ENCODE results near the gene GIMAP1. TPM values are rescaled to one million over a fixed set of nuclear protein-coding genes. Genes with fewer than 3 reads are reported as not detected.
"Not testable (repeated sequence)": the region's sequence is repeated elsewhere in the genome, so short reads cannot be mapped to it uniquely, and the experiment has no call there.

Gene GIMAP1
- total RNA-seq, 1 experiment from 2014 or later = 0.10 TPM

- ChIA-PET CTCF (no interaction called here), RAD21 (ENCODE audit: low non-redundant PET in 1 of 2, low total read pairs in 2 of 2, uncharacterized antibody in 2 of 2, unreplicated experiment in 2 of 2) (no interaction called here), POLR2A (no interaction called here)
- Histone ChIP-seq H3K79me2 (ENCODE audit: insufficient read depth, low read length) (no peaks in the 10 kb centered on the region), H3K4me3 (replicated peaks in 1 of 2; ENCODE audit: low read depth in 1 of 2, low read length in 2 of 2) (no peak overlapping the region), H3K9me2 (ENCODE audit: insufficient read depth) (no peaks in the 10 kb centered on the region), H3K36me3 (ENCODE audit: control insufficient read depth in 1 of 2, insufficient read depth in 2 of 2, low read length in 2 of 2) (no peaks in the 10 kb centered on the region), H3K27me3 (ENCODE audit: insufficient read depth, low read length) (0 out of 2 replicates have a peak, but pooled peaks cover 3% of the 10 kb centered on the region), H3K9ac (ENCODE audit: low read length) (no peak overlapping the region), H3K4me2 (ENCODE audit: low read length) (no peak overlapping the region), H2AFZ (ENCODE audit: low read depth, low read length, poor library complexity, severe bottlenecking) (no peak overlapping the region), H4K20me1 (ENCODE audit: insufficient read depth) (no peaks in the 10 kb centered on the region), H3K4me1 (ENCODE audit: control insufficient read depth in 1 of 2, insufficient read depth in 2 of 2, low read length in 2 of 2) (no peaks in the 10 kb centered on the region), H3K9me3 (ENCODE audit: control insufficient read depth in 1 of 2, insufficient read depth in 1 of 2, low read depth in 1 of 2, low read length in 2 of 2) (no peaks in the 10 kb centered on the region), H3K27ac (ENCODE audit: low read depth, low read length) (no peak overlapping the region)
- intact Hi-C loops (cut with micrococcal nuclease) = no loop called here
- DNase-seq (ENCODE audit: low read depth, low spot score) (no peak), ATAC-seq (no peak)
- BruUV-seq (replicated peaks) = no TSS peak
- no peak for TF ChIP-seq ZBTB33 (IDR thresholded peaks at IDR 0.05; ENCODE audit: extremely low read depth, insufficient replicate concordance, low read length)
- TF ChIP-seq MAX (IDR thresholded peaks at IDR 0.05) = no peak
Measured at GRCh38 chr7:150668977-150669376, 47.4 kb upstream of the GIMAP1 start.

- POLR2A ChIA-PET; DNase-seq (ENCODE audit: low read depth, low spot score); H2AFZ ChIP-seq (ENCODE audit: low read depth, low read length, poor library complexity, severe bottlenecking); H3K4me1 ChIP-seq (ENCODE audit: control insufficient read depth in 1 of 2, insufficient read depth in 2 of 2, low read length in 2 of 2); H3K9me2 ChIP-seq (ENCODE audit: insufficient read depth); H3K27ac ChIP-seq (ENCODE audit: low read depth, low read length); H4K20me1 ChIP-seq (ENCODE audit: insufficient read depth); H3K36me3 ChIP-seq (ENCODE audit: control insufficient read depth in 1 of 2, insufficient read depth in 2 of 2, low read length in 2 of 2); H3K9me3 ChIP-seq (ENCODE audit: control insufficient read depth in 1 of 2, insufficient read depth in 1 of 2, low read depth in 1 of 2, low read length in 2 of 2); CTCF ChIA-PET; H3K4me3 ChIP-seq (replicated peaks in 1 of 2; ENCODE audit: low read depth in 1 of 2, low read length in 2 of 2); H3K79me2 ChIP-seq (ENCODE audit: insufficient read depth, low read length); H3K9ac ChIP-seq (ENCODE audit: low read length); H3K27me3 ChIP-seq (ENCODE audit: insufficient read depth, low read length); BruUV-seq (replicated peaks); intact Hi-C loops (cut with micrococcal nuclease); RAD21 ChIA-PET (ENCODE audit: low non-redundant PET in 1 of 2, low total read pairs in 2 of 2, uncharacterized antibody in 2 of 2, unreplicated experiment in 2 of 2); ATAC-seq; H3K4me2 ChIP-seq (ENCODE audit: low read length): not testable (repeated sequence)
Measured at GRCh38 chr7:150671798-150672585, 44.4 kb upstream of the GIMAP1 start.

Measured in HCT116 (cell line).